HG03095 (cell line): ENCODE data around the gene DMAP1.
"Not testable (repeated sequence)": the region's sequence is repeated elsewhere in the genome, so short reads cannot be mapped to it uniquely, and the experiment has no call there.

Experiments used
- ATAC-seq: cut with Tn5 transposase; IDR thresholded peaks from one replicate; pipeline ENCODE4 v1.9.1; 2021; ENCODE audit warnings: moderate library complexity; ENCODE audit not compliant: unreplicated experiment

Gene DMAP1, protein sequence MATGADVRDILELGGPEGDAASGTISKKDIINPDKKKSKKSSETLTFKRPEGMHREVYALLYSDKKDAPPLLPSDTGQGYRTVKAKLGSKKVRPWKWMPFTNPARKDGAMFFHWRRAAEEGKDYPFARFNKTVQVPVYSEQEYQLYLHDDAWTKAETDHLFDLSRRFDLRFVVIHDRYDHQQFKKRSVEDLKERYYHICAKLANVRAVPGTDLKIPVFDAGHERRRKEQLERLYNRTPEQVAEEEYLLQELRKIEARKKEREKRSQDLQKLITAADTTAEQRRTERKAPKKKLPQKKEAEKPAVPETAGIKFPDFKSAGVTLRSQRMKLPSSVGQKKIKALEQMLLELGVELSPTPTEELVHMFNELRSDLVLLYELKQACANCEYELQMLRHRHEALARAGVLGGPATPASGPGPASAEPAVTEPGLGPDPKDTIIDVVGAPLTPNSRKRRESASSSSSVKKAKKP

DNA sequence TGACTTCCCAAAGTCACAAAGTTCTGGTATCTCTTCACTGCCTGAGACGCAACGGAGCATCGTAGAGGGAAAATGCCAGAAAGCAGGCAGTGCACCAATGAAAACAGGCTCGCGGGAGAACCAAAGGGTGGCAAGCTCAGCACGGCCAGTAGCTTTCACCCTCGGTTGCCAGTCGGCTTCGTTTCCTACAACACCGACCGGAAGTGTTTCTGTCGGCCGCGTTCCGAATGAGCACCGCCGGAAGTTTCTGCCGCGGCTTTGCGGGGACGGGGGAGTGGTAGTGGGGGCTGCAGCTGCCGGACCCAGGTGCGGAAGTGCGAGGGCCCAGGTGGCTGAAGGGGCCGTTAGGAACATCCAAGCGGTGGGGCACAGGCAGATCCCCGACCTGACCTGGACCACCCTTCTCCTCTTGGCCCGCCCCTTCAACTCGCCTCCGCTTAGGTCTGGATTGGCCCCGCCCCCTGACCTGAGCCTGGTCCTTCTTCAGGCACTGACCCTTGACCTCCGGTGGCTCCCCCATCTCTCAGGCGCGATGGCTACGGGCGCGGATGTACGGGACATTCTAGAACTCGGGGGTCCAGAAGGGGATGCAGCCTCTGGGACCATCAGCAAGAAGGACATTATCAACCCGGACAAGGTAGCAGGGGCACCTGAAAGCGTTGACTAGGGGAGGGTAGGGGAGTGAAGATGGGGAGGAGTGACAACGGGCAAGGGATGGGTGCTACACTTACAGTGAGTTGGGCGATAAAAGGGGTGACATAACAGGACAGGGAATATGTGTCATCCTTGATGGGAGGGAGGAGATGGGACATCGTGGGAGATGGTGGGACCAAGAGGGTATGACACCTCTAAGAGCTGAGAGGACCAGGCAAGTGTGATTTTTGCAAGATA, at the start of gene DMAP1:
TSS of gene DMAP1 (plus strand) at position 250 of the 891 bp plus-strand sequence. CDS start at position 533, 283 bp downstream.
- peak; percentile 55 for ATAC-seq

DNA sequence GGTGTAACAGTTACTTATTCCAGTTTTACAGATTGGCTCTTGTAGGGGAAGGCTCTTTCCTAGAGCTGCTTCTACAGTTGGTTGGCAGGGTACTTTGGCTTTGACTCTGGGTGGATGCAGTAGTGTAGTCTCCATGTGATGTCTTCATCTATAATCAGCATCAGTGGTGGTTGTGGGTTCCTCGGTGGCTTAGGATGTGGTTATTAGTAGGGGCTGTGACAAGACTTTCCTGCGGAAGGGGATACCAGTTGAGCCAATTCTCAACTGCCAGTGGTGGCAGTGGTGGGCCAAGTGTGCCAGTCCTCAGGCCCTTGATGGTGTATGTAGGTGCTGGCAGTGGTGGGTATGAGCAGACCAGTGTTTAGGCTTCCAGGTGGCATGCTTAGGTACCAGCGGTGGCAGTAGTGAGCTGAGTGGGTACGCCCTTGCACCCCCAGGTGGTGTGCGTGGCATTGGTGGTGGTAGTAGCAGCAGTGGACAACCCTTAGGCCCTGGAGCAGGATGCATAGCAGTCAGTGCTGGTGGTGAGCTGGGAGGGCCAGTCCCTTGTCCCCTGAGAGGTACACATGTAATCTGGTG, 44.7 kb upstream of the DMAP1 start:
- ATAC-seq: no peak

DNA sequence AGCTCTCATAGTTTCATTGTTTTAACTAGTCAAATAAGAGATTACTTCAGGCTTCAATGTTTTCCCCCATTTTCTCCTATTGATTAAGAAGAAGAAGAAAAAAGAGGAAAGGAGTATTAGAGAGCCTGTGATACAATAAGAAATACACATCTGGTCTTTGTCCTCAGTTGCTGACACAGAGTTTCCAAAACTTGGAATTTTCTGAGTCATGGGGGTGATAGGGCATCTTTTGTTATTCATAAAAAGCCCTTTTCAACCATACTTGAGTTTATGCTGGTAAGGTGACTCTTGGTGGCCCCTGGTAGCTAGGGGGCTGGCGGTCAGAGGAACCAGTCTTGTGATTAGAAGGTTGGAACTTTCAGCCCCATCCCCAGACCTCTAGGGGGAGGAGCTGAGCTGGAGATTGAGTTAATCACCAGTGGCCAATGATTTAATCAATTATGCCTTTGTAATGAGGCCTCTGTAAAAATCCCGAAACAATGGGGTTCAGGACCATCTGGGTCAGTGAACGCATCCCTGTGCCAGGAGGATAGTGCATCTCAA, 42.9 kb upstream of the DMAP1 start:
- ATAC-seq: no peak

DNA sequence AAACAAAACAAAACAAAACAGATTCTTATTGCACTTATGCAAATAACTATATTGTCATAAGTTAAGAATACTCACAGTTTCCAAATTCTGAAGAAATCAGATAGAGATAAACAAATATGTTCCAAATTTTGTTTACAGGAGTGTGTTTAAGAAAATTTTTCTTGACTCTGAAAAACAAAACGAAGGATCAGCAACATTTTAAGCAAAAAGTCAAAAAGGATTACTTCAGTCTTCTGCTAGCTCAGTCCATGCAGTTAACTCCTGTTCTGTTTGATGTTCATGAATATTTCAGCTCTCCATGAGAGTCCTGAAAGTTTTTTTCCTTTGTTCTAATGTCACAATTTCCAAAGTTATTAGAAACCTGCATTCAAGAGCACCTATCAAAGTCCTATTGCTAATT, 38.6 kb upstream of the DMAP1 start:
- no peak for ATAC-seq

DNA sequence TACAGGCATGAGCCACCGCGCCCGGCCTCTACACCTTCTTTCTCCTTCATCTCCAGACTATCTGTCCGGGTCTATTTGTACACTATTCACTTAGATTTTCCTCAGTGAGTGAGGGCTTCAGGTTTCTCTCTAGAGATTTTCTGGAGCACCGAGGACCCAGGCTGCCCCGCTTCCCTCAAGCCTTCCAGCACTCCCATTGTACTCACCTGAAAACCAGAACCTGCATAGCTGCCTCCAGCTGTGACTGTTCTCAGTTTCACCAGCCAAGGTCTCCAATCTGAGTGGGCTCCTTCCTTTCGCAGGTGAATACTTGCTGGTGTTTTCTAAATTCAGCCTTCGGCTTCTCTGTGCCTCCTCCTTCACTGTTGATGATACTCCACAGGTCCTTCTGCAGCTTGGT, 12.9 kb upstream of the DMAP1 start:
- ATAC-seq: no peak

DNA sequence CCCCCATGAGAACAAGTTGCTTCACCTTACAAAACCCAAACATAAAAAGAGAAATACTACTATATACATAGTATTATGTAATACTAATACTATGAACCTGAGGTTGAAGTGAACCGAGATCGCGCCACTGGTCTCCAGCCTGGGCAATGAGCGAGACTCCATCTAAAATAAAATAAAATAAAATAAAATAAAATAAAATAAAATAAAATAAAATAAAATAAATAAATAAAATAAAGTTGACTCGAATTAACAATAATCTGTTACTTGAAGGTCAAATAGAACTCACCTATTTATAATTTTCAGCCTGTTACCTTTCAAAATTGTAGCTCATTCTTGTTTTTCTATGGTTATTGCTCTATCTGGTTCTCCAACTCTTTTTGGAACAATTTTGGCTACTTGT, 6.7 kb upstream of the DMAP1 start:
- ATAC-seq: not testable (repeated sequence)

DNA sequence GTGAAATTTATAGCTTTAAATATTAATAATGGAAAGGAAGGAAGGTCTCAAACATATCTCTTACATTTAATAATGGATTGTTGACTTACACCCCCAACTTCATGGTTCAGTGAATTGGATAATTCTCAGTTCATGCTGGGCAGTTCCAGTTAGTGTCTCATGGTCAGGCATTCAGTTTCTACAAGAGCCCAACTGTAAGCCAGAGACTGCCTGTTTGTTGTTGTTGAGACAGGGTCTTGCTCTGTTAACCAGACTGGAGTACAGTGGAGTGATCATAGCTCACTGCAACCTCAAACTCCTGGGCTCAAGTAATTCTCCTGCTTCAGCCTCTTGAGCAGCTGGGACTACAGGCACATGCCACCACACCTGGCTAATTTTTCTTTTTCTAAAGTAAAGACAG, 5.0 kb upstream of the DMAP1 start:
- no peak for ATAC-seq

DNA sequence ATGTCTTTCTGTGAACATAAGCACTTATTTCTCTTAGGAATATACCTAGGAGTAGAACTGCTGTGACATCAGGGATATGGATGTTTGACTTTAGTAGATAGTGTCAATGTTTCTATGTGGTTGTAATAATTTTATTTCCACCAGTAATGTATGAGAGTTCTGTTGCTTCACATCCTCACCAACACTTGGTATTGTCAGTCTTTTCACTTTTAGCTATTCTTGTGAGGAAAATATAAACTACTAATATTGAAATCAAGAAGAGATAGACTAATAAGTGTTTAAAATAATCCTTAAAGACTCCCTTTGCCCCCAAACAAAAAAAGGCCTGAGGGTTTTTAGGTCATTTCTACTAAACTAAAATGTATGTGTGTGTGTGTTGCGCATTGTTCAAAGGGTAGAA, 2.7 kb upstream of the DMAP1 start:
- no peak for ATAC-seq

DNA sequence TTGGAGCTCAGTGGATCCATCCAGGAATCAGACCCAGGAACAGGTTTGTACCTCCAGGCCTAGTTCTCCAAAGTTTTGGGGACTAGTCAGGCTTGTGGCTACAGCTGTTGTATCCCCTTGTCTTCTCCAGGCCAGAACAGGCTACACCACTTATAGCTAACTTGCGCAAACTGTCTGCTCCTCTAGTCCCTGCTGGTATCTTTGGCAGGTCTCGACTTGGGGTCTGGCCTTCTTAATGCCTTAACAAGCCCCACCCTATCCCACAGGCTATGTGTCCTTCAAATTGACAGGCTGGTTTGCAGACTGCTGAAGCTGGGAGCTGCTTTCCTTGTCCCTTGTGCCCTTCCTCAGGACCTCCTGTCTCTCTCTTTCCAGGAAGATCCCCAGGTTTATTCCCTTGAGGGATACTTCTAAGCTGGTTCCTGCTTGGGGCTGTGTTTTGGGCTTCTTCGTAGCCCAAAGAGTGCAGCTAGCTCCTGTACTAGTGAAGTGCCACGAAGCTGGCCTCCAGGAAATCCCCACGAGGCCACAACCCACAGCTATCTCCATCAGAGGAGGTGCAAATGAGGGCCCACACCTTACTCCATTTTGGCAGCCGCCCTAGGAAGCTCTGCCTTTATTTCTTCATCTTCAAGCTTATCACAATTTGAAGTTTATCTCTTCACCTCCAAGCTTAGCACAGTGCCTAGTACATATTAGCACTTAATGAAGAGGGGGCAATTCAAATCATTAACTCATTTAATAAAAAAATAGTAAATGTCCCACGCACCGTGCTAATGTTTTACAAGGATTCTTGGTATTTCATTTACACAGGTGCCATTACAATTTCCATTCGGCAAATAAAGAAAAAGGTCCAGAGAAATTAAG, 683 bp upstream of the DMAP1 start:
- ATAC-seq: no peak

DNA sequence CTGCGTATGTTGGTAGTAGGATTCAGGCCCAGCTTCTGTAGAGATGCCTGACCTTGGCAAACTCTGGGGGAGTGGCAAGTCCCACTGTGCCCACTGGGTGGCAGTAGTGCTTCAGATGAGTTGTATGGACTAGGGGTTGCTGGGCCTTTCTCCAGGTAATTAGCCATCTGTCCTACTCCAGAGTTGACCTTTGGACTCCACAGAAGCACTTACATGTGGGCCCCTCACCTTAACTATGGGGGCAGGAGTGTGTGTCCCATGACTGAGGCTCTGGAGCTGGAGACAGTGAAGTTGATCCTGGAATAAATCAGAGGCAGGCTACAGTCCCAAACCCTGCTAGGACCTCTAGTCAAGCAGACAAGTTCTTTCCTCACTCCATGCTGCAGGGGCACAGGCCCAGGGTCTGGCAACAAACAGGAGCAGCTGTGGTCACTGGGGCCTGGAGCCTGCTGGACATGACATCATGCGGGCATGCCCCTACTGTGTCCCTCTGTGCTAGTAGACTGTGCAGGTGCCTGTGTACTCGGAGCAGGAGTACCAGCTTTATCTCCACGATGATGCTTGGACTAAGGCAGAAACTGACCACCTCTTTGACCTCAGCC, 4.6 kb downstream of the DMAP1 start:
- ATAC-seq: no peak

DNA sequence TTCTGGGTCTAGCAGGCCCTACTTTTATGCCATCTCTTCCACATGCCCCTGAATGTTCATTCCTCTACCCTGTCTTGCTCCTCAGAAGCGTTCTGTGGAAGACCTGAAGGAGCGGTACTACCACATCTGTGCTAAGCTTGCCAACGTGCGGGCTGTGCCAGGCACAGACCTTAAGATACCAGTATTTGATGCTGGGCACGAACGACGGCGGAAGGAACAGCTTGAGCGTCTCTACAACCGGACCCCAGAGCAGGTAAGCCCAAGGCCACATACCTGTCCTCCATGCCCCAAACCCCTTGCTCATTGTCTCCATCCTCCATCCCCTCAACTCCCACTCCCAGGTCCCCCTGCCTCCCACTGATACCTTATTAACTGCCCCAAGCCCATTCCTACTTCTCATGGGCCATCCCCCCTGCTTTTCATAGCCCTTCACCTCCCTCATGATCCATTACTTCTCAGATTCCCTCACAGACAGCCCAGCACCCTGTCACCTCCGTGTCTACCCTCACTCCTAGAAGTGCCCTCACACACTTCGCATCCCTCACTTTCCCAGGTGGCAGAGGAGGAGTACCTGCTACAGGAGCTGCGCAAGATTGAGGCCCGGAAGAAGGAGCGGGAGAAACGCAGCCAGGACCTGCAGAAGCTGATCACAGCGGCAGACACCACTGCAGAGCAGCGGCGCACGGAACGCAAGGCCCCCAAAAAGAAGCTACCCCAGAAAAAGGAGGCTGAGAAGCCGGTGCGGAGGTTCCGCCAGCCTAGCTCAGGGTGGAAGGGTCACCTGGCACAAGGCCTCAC, 5.4 kb downstream of the DMAP1 start:
- no peak for ATAC-seq

DNA sequence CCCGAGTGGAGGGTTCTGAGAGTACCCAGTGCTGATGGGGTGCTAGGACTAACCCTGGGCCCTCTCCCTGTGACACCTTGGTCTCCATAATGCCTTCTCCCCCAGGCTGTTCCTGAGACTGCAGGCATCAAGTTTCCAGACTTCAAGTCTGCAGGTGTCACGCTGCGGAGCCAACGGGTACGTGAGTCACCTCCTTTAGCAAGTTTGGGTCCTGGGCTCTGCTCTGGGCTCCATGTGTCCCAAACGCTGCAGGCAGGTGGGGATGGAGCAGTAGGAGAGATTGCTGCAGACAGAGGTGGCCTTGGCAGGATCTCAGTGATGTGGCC, 6.0 kb downstream of the DMAP1 start:
- no peak for ATAC-seq

DNA sequence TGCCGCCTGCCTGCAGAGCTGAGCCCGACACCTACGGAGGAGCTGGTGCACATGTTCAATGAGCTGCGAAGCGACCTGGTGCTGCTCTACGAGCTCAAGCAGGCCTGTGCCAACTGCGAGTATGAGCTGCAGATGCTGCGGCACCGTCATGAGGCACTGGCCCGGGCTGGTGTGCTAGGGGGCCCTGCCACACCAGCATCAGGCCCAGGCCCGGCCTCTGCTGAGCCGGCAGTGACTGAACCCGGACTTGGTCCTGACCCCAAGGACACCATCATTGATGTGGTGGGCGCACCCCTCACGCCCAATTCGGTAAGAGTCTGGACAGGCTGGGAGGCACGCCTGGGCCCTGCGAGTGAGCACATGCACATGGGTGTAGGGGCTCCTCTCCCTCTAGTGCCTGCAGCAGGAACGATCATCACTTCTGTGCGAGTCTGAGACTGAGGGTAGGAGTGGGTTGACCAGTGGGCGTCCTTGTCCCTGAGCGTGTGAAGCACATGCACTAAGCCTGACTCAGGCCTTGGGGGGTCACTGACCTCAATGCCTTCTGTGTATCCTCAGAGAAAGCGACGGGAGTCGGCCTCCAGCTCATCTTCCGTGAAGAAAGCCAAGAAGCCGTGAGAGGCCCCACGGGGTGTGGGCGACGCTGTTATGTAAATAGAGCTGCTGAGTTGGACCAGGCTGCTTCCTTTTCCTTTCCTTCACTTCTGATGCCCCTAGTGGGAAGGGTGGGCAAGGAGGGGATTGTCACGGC, 6.9 kb downstream of the DMAP1 start:
- no peak for ATAC-seq

DNA sequence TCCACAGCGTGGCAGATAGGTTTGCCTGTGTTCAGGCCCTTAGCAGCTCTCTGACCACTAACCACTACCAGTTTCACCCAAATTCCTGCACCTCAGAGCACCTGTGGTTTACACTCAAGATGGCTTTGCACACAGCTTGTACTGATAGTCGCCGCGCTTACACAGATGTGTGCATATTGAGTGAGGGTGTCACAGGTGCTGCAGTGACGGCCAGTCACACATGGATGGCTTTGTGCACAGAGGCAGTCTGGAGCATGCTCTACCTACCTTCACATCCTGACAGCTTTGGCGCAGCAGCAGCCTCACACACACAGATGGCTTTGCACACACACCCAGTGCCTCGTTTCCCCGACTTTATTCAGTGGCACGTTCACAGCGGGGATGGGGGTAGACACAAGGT, 7.5 kb downstream of the DMAP1 start:
- no peak for ATAC-seq

DNA sequence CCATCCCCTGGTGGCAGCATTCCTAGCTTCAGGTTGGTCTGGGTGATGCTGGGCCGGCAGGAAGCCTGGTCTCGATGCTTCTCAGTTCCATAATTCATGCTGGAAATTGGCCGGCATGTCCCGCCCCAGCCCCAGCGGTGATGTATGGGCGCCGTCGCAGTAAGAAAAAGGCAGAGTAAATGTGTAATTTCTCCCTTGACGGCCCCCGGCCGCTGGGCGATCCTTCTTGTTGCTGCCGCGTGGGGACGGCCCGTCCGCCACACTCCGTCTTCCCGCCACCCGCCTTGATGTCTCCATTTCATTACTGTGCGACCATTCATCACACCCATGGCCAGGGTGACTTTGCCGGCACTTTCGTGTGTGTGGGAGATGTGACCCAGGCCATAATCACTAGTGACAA, 8.5 kb downstream of the DMAP1 start:
- ATAC-seq: no peak

DNA sequence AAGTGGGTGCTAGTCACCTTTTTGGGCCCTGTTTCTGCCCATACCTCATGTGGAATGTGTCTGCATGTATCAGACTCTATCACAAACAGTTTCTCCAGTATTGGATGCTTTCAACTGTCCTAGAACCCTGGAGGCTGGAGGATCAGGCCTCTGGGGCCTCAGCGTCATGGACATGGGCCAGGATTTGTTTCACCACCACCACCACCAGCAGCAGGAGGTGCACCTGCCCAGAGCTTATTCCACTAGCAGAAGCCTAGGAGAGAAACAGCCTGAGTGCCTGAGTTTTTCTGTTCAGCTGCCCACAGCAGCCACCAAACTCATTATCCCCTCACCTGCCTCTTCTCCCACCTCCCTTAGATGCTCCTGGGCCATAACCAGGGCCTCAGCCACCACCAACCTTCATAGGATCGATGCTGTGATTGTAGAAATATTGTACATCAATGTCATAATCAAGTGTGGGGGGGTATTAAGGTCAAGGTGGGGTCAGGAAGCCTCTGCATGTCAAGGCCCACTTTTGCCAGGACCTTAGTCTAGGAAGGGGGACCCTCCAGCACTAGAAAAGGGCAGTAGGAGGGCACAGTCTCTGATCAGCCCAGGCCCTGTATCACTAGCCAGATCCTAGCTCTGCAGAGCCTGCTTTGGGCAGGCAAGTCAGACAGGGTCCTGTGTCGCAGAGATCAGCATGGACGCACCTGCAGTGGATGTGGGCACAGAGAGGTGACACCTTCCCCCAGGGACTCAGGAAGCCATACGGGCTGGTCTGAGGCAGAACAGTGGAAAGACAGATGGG, 9.3 kb downstream of the DMAP1 start:
- ATAC-seq: no peak

DNA sequence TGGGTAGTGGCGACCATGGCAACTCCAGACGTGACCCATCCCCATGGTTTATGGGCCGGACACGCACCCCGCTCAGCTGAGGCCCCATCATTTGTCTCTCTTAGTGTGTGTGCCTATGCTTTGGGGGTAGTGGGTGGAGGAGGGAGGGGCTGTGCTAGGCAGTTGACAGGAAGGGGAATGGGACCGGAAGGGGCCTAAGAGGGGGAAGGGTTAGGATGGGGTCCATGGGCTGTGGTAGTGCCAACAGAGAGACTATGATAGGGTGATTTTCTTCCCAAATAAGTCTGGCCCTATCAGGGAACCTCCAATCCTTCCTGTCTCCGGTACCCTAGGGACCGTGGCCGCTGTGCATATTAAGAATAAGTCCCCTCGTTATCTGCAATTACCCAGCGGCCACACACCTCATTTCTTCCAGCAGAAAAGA, 9.9 kb downstream of the DMAP1 start:
- ATAC-seq: no peak

DNA sequence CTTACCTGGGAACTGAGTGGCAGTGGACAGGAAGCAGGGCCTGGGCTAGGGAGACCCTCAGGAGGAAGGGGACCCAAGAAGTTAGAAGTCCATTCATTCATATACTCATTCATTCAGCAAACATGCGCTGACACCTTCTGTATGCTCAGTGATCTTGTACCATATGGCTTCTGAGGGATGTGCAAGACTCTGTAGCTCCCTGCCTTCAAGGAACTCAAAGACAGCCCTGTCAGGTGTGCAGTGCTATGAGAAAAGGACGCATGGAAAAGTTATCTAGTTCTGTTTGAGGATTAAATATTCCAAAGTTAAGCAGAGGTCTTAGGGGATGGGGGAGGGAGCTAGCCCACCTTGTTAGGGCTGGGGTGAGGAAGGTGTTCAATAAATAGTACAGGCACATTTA, 12.5 kb downstream of the DMAP1 start:
- no peak for ATAC-seq
